SK-N-SH treated with all-trans-retinoic acid at 6 μM for 48 hours (cell line): ENCODE data around the gene ACVR1B.

Source experiments
- ATAC-seq: fragments of 200-7000 bp; cut with Tn5 transposase; 3 replicates; pipeline ENCODE4 v1.9.1; 2020; ENCODE audit warnings: mild to moderate bottlenecking, moderate library complexity
- ARNTL ChIP-seq: fragments of 450-650 bp; formaldehyde crosslinking; IDR thresholded peaks from 2 replicates; pipeline ENCODE4 v1.5.0; 2020; ENCODE audit warnings: low read depth, mild to moderate bottlenecking, moderate library complexity, borderline replicate concordance
- BACH2 ChIP-seq: fragments of 250-450 bp; sonication (Bioruptor Pico); IDR thresholded peaks from 2 replicates; pipeline ENCODE4 v1.9.0; 2021; ENCODE audit warnings: mild to moderate bottlenecking, borderline replicate concordance
- CREB5 ChIP-seq: fragments of 250-450 bp; sonication (Bioruptor Pico); IDR thresholded peaks from 2 replicates; pipeline ENCODE4 v1.5.1; 2020; ENCODE audit warnings: low read depth, mild to moderate bottlenecking, moderate library complexity
- CSDC2 ChIP-seq: fragments of 250-450 bp; sonication (Bioruptor Pico); IDR thresholded peaks from 2 replicates; pipeline ENCODE4 v1.5.0; 2020; ENCODE audit warnings: mild to moderate bottlenecking, moderate library complexity
- CSRNP3 ChIP-seq: fragments of 250-450 bp; sonication (Bioruptor Pico); IDR thresholded peaks from 2 replicates; pipeline ENCODE4 v1.5.1; 2021; ENCODE audit warnings: mild to moderate bottlenecking, moderate library complexity
- ESRRG ChIP-seq: fragments of 250-450 bp; sonication (Bioruptor Pico); IDR thresholded peaks from 2 replicates; pipeline ENCODE4 v1.6.1; 2021; ENCODE audit warnings: mild to moderate bottlenecking
- GLIS3 ChIP-seq: fragments of 250-450 bp; sonication (Bioruptor Pico); IDR thresholded peaks from 2 replicates; pipeline ENCODE4 v1.5.0; 2020; ENCODE audit warnings: mild to moderate bottlenecking, moderate library complexity
- ISL1 ChIP-seq: fragments of 250-450 bp; sonication (Bioruptor Pico); IDR thresholded peaks from 2 replicates; pipeline ENCODE4 v2.1.2; 2022; ENCODE audit warnings: mild to moderate bottlenecking, moderate library complexity
- PPARA ChIP-seq: fragments of 250-450 bp; sonication (Bioruptor Pico); IDR thresholded peaks from 2 replicates; pipeline ENCODE4 v1.5.0; 2020; ENCODE audit warnings: mild to moderate bottlenecking, borderline replicate concordance
- RARB ChIP-seq: fragments of 250-450 bp; sonication (Bioruptor Pico); IDR thresholded peaks from 2 replicates; pipeline ENCODE4 v1.8.0; 2021; ENCODE audit warnings: mild to moderate bottlenecking, moderate library complexity
- SNAI2 ChIP-seq: fragments of 250-450 bp; sonication (Bioruptor Pico); IDR thresholded peaks from 2 replicates; pipeline ENCODE4 v1.5.0; 2020; ENCODE audit warnings: mild to moderate bottlenecking, moderate library complexity
- TCF4 ChIP-seq: fragments of 250-450 bp; sonication (Bioruptor Pico); IDR thresholded peaks from 2 replicates; pipeline ENCODE4 v1.8.0; 2021; ENCODE audit warnings: mild to moderate bottlenecking, moderate library complexity, borderline replicate concordance
- TOX ChIP-seq: fragments of 250-450 bp; sonication (Bioruptor Pico); IDR thresholded peaks from 2 replicates; pipeline ENCODE4 v1.8.0; 2021; ENCODE audit warnings: mild to moderate bottlenecking, moderate library complexity, borderline replicate concordance
- ZC3H10 ChIP-seq: fragments of 250-450 bp; sonication (Bioruptor Pico); IDR thresholded peaks from 2 replicates; pipeline ENCODE4 v1.5.1; 2021; ENCODE audit warnings: mild to moderate bottlenecking, moderate library complexity
- ZFP3 ChIP-seq: fragments of 250-450 bp; sonication (Bioruptor Pico); IDR thresholded peaks from 2 replicates; pipeline ENCODE4 v1.5.0; 2020; ENCODE audit warnings: mild to moderate bottlenecking, moderate library complexity
- ZFP30 ChIP-seq: fragments of 450-650 bp; formaldehyde crosslinking; IDR thresholded peaks from 2 replicates; pipeline ENCODE4 v1.5.0; 2022; ENCODE audit warnings: mild to moderate bottlenecking, moderate library complexity
- ZNF565 ChIP-seq: fragments of 450-650 bp; formaldehyde crosslinking; conservative IDR thresholded peaks from 2 replicates; pipeline ENCODE4 v1.5.0; 2020; ENCODE audit warnings: low read depth, mild to moderate bottlenecking, moderate library complexity
- ZNF70 ChIP-seq: fragments of 450-650 bp; formaldehyde crosslinking; IDR thresholded peaks from 2 replicates; pipeline ENCODE4 v1.5.0; 2020; ENCODE audit warnings: mild to moderate bottlenecking, moderate library complexity
- ZNF8 ChIP-seq: fragments of 450-650 bp; formaldehyde crosslinking; IDR thresholded peaks from 2 replicates; pipeline ENCODE4 v1.5.0; 2020; ENCODE audit warnings: mild to moderate bottlenecking, moderate library complexity
- TF ChIP-seq, protein P1 (sequence below): fragments of 250-450 bp; sonication (Bioruptor Pico); IDR thresholded peaks from 2 replicates; pipeline ENCODE4 v1.8.0; 2020; ENCODE audit warnings: mild to moderate bottlenecking, moderate library complexity, borderline replicate concordance
- TF ChIP-seq, protein P2 (sequence below): fragments of 250-450 bp; sonication (Bioruptor Pico); IDR thresholded peaks from 2 replicates; pipeline ENCODE4 v1.8.0; 2021; ENCODE audit warnings: low read depth, mild to moderate bottlenecking, moderate library complexity, borderline replicate concordance

ACVR1B gene

DNA sequence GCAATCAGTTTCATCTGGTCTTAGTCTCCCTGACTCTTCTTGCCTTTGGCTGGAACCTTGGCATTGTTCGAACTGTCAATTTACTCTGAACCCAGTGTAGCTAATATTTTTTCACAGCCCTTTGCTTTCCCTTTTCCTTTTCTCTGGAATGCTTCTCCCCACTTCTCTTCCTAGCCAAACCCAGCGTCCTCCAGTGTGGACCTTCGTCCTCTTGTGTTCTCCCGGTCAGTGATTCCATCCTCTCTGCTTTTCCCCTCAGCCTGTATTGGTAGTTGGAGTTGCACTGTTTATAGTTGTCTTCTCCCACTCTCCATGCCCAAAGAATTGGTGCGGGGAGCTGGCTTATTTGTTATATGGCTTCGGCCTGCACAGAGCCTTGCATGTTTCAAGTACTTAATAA lies 9.4 kb downstream of the ACVR1B start:
- no peak for ATAC-seq
- TF ChIP-seq ZFP30 (CRISPR knock-in tag) (no peak), TOX (CRISPR knock-in tag) (no peak), CREB5 (CRISPR knock-in tag) (no peak), PPARA (CRISPR knock-in tag) (no peak), ESRRG (no peak)

- TF ChIP-seq CSRNP3 (CRISPR knock-in tag): no peak
- no peak for TF ChIP-seq TCF4 (CRISPR knock-in tag)
- TF ChIP-seq CSDC2 (CRISPR knock-in tag): no peak
- no peak for TF ChIP-seq ZFP30 (CRISPR knock-in tag)
- no peak for TF ChIP-seq ARNTL
- TF ChIP-seq ZFP3 (CRISPR knock-in tag): no peak
- no peak for TF ChIP-seq ISL1 (CRISPR knock-in tag)
- TF ChIP-seq BACH2 (CRISPR knock-in tag): no peak
- no peak for TF ChIP-seq GLIS3 (CRISPR knock-in tag)
- TF ChIP-seq PPARA (CRISPR knock-in tag): no peak
- no peak for TF ChIP-seq ESRRG
- TF ChIP-seq ZC3H10 (CRISPR knock-in tag): no peak
- TF ChIP-seq ZNF565: no peak
- ATAC-seq: no peak
Observed at GRCh38 chr12:51961834-51962233, 10.3 kb downstream of the ACVR1B start.

DNA sequence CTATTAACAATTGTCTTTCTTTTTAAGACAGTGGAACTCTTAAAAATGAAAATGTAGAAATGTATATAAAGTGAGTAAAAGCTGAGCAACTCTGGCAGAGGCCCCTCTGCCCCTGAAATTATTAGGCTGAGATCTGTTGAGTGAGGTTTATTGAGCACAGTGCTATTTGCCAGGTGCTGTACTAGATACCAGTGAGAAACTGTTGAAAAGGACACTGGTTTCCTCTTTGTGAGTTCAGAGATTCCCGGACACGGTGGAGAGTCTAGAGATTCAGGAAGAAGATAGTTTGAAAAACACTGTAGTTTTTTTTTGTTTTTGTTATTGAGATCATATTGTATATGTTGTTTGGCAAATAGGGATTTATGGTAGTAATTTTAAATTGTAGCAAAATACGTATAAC lies 11.2 kb downstream of the ACVR1B start:
- no peak for TF ChIP-seq ZNF8 (CRISPR knock-in tag)
- no peak for TF ChIP-seq TOX (CRISPR knock-in tag)
- TF ChIP-seq CREB5 (CRISPR knock-in tag): no peak
- no peak for ATAC-seq

- TF ChIP-seq, protein P1, sequence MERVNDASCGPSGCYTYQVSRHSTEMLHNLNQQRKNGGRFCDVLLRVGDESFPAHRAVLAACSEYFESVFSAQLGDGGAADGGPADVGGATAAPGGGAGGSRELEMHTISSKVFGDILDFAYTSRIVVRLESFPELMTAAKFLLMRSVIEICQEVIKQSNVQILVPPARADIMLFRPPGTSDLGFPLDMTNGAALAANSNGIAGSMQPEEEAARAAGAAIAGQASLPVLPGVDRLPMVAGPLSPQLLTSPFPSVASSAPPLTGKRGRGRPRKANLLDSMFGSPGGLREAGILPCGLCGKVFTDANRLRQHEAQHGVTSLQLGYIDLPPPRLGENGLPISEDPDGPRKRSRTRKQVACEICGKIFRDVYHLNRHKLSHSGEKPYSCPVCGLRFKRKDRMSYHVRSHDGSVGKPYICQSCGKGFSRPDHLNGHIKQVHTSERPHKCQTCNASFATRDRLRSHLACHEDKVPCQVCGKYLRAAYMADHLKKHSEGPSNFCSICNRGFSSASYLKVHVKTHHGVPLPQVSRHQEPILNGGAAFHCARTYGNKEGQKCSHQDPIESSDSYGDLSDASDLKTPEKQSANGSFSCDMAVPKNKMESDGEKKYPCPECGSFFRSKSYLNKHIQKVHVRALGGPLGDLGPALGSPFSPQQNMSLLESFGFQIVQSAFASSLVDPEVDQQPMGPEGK: no peak
- no peak for TF ChIP-seq ZNF565
- TF ChIP-seq ARNTL: no peak
- TF ChIP-seq CSDC2 (CRISPR knock-in tag): no peak
- TF ChIP-seq ZNF8 (CRISPR knock-in tag): no peak
- TF ChIP-seq GLIS3 (CRISPR knock-in tag): no peak
- TF ChIP-seq ZC3H10 (CRISPR knock-in tag): no peak
- no peak for TF ChIP-seq ESRRG
- TF ChIP-seq PPARA (CRISPR knock-in tag): no peak
Observed at GRCh38 chr12:51963477-51963876, 12.0 kb downstream of the ACVR1B start.

DNA sequence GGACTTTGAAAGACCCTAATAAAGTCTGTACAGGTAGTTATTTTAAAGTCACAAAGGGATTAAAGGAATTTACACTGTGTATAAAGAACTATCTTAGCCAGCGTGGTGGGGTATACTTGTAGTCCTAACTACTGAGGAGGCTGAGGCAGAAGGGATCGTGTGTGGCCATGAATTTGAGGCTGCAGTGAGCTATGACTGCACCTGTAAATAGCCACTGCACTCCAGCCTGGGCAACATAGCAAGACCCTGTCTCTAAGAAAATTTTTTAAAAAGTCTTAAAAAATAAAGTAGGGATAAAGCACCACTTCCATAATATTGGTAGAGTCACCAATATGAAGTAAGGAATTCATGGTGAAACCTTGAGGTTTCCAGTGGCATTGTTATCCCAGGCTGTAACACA lies 18.1 kb downstream of the ACVR1B start:
- no peak for ATAC-seq
- TF ChIP-seq ZFP3 (CRISPR knock-in tag): no peak
- TF ChIP-seq, protein P1: no peak
- no peak for TF ChIP-seq ZNF8 (CRISPR knock-in tag)
- TF ChIP-seq ISL1 (CRISPR knock-in tag): no peak
- TF ChIP-seq, protein P2, sequence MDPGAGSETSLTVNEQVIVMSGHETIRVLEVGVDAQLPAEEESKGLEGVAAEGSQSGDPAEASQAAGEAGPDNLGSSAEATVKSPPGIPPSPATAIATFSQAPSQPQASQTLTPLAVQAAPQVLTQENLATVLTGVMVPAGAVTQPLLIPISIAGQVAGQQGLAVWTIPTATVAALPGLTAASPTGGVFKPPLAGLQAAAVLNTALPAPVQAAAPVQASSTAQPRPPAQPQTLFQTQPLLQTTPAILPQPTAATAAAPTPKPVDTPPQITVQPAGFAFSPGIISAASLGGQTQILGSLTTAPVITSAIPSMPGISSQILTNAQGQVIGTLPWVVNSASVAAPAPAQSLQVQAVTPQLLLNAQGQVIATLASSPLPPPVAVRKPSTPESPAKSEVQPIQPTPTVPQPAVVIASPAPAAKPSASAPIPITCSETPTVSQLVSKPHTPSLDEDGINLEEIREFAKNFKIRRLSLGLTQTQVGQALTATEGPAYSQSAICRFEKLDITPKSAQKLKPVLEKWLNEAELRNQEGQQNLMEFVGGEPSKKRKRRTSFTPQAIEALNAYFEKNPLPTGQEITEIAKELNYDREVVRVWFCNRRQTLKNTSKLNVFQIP (CRISPR knock-in tag): no peak
- TF ChIP-seq RARB (CRISPR knock-in tag): no peak
- TF ChIP-seq CSRNP3 (CRISPR knock-in tag): no peak
- no peak for TF ChIP-seq ZNF565
- no peak for TF ChIP-seq GLIS3 (CRISPR knock-in tag)
- no peak for TF ChIP-seq TOX (CRISPR knock-in tag)
- no peak for TF ChIP-seq PPARA (CRISPR knock-in tag)
- no peak for TF ChIP-seq BACH2 (CRISPR knock-in tag)
- no peak for TF ChIP-seq TCF4 (CRISPR knock-in tag)
- TF ChIP-seq SNAI2 (CRISPR knock-in tag): no peak
- no peak for TF ChIP-seq ZNF70 (CRISPR knock-in tag)

More at GRCh38 chr12:51963477-51963876, 12.0 kb downstream of the ACVR1B start:
- no peak for ATAC-seq
